DND-41 (cell line): ENCODE results near the gene MED28.

ENCODE experiments used
- CTCF ChIP-seq: IDR thresholded peaks from 2 replicates; pipeline ENCODE4 v1.5.1; 2012; ENCODE audit warnings: borderline replicate concordance, low read length, moderate library complexity, mild to moderate bottlenecking; ENCODE audit not compliant: poor library complexity, severe bottlenecking; ENCODE audit errors: extremely low read depth
- EZH2 ChIP-seq: IDR thresholded peaks from 3 replicates; pipeline ENCODE4 v1.6.1; 2012; ENCODE audit warnings: borderline replicate concordance, low read depth, mild to moderate bottlenecking, moderate library complexity, low read length, inconsistent platforms; ENCODE audit not compliant: severe bottlenecking

GRCh38 chr4:17574206-17574605 is 40.2 kb upstream of the MED28 start:
- TF ChIP-seq CTCF (no peak), EZH2 (no peak)
